Renal cortical epithelial cell (primary cell): ENCODE results near the gene ADAM33. TPM values are rescaled to one million over a fixed set of nuclear protein-coding genes. Genes with fewer than 3 reads are reported as not detected.

Experiments
- DNase-seq: peaks from one replicate; pipeline ENCODE4 v3.0.0-alpha.2; 2011; ENCODE audit warnings: low read depth
- total RNA-seq: library from RNA; depleted of rRNA; stranded (reverse); fragments of >200 nt; gene quantifications from 2 replicates; pipeline ENCODE4 v1.2.3, GENCODE V29; 2014

ADAM33 gene
- total RNA-seq, 1 donor from 2014 or later, result 0.10 TPM

- no peak for DNase-seq
Measured at GRCh38 chr20:3669710-3670367, 12.0 kb downstream of the ADAM33 start.

- no peak for DNase-seq
Measured at GRCh38 chr20:3667434-3668037, 14.3 kb downstream of the ADAM33 start.

GRCh38 chr20:3663858-3664257 is 18.0 kb downstream of the ADAM33 start:
- no peak for DNase-seq

GRCh38 chr20:3663031-3663701 is 18.6 kb downstream of the ADAM33 start, which contains the start of gene GFRA4:
GFRA4 (minus strand) TSS chr20:3663399; CDS start chr20:3663399, 0 bp downstream.
- DNase-seq, result no peak

DNA sequence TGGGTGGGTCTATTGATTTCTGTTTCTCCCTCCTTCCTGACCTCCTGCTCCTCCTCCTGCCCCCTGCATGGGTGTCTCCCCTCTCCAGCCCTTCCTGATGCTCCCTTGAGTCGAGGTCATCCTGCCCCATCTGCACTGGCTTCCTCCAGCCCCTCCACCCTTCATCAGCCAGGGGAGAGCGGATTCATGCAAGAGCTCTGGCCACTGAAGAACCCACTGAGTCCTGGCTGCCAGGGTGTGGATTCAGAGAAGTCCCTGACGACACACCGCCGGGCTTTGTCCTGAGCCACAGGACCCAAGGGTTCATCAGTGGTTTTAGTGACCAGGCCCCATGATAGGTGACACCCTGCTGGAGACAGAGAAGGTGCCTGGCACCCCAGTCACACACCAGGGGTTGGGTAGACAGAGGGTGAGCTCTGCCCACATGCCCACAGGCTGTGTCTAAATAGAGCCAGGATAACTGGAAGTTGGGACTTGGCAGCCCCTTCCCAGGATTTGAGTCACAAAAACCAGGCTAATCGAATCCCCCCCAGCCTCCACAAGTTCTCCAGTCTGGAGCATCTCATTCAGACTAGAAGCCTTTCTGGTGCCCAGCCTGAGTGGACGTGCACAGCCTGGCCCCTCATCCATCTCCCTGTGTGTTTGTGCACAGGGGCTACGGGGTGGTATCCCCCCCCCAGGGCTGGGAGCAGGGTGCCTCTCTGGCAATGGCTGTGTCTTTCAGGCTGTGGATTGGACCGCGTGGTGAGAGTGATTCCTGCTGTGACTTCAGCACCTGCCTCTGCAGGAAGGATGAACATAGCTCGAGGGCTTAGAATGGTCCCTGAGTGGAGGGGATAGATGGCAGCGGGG is 19.8 kb downstream of the ADAM33 start:
- DNase-seq, result no peak

GRCh38 chr20:3661060-3661813 is 20.6 kb downstream of the ADAM33 start:
- DNase-seq, result no peak

DNA sequence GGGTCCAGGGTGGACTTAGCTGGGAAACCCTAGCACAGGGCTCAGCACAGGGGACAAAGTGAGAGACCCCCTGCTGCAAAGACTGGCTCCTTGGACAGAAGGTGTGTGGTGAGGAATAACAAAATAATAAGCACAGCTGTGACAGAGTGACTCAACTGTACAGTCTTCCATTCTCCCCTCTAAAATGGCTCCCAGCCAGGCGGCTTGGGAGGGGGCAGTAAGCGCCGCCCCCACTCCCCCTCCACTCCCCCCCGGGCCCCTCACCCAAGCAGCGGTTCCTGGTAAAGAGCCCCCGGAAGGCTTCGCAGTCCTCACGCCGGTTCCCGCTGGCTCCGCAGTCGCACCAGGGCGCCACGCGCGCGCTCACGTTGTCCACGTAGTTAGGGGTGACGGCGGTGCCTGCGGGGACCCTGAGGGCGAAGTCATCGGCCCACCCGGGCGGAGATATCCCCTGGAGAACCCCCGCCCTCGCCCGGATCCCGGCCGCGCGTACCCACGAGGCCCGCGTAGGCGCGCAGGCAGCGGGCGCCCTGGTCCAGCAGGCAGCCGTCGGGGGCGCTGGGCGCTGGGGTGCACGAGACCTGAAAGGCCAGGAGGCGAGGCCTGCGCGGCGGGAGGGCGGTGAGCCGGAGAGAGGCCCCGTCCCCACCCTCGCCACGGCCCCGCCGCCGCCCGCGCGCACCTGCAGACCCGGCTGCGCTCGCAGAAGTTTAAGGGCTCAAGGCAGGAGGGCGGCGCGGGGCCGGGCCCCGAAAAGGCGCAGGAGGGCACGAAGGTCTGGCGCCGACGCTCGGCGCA is 21.3 kb downstream of the ADAM33 start:
- DNase-seq, result no peak

DNA sequence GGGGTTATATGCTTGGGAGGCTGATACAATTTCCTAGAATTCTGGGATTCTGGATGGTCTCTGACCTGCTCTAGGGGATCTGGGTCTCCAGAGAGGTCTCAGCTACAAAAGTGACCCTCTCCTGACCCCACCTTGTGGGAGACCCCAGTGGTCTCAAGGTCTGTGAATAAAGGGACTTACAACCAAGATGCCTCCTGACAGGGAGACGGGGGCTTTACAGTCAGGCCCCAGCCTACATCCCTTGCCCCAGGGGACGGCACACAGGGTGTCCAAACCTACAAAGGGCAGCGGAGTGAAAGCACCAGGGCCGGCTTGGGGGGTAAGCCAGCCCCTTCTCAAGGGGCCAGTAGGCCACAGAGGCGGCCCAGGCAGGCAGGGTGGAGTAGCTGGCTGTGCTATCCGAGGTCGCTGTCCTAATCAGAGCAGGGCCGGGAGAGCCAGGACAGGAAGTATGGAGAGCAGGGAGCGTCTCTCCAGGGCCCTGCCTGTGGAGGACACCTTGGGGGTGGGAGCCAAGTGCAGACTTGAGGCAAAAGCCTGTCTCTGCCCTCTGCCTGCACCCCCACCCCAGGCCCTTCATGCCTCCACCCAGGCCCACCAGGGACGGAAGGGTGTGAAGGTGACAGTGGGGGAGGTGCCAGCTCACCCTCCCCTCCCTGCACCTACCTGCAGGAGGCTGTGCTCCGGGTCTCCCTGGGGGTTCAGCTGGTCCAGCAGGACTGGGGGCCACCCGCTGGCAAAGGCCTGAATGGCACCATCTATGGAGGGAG is 22.1 kb downstream of the ADAM33 start:
- DNase-seq, result no peak

DNA sequence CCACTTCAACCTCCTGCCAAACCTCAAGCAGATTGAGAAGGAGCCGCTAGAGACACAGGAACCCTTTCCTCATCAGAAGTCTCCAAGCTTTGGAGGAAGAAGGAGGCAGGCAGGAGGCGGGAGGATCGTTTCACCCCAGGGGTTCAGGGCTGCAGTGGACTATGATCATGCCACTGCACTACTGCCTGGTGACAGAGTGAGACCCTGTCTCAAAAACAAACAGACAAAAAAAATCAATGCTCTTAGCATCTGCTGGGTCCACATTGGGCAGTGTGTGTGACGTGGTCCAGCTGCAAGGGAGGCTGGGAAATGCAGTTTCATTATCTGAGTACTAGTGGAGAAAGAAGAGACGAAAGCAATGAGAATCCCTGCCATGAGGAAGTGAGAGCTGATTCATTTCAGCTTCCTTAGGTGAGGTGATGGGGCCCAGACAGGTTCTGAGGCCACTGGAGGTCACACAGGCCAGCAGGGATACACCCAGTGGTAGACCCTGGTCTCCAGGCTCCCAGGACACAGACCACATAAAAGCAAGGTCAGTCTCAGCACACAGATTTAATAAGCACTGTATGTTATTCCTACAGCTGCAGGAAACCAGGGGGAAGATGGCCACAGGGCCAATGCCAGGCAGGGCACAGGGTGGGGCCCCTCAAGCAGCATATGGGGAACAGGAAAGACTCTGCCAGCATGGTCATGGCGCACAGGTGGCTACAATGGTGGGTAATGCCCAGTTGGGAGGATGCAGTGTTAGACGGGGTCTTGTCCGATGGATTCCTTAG is 22.9 kb downstream of the ADAM33 start:
- no peak for DNase-seq

DNA sequence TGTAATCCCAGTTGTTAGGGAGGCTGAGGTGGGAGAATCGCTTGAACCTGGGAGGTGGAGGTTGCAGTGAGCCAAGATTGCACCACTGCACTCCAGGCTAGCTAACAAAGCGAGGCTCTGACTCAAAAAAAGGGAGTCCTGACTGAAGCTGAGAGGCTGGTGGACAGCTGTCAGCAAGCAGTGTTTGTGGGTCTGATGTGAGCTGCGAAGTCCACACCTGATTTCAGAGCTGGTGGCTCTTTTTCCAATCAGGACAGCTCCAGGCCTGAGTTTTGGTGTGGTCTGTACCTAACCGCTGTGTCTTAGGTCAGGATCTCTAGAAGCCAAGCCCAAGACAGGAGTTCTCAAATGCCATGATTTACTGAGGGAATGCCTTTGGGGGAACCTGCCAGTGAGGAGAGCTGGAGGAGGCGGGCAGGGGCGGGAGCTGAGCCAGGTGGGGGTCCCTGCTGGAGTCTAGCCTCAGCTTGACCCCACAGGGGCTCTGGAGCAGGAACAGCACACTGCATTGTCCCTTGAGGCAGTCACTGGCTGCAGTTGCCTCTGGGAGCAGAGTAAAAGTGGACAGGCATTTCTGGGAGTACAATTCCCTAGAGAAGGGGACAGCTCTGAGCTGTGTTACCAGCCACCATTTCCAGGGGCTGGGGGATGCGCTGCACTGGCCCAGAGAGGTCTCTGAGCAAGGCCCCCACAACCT is 23.6 kb downstream of the ADAM33 start:
- DNase-seq, result no peak

DNA sequence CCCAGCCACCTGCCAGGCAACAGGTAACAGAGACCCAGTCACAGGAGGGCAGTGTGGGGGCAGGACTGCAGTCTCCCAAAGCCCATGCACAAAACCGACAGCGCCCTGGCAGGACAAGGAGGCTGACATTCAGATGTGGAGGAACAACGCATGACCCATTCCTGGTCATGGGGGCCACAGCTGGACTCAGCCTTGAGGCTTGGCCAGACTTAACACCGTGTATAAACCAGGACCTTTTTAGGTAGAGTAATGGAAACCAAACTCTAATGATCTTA is 26.7 kb downstream of the ADAM33 start:
- no peak for DNase-seq

DNA sequence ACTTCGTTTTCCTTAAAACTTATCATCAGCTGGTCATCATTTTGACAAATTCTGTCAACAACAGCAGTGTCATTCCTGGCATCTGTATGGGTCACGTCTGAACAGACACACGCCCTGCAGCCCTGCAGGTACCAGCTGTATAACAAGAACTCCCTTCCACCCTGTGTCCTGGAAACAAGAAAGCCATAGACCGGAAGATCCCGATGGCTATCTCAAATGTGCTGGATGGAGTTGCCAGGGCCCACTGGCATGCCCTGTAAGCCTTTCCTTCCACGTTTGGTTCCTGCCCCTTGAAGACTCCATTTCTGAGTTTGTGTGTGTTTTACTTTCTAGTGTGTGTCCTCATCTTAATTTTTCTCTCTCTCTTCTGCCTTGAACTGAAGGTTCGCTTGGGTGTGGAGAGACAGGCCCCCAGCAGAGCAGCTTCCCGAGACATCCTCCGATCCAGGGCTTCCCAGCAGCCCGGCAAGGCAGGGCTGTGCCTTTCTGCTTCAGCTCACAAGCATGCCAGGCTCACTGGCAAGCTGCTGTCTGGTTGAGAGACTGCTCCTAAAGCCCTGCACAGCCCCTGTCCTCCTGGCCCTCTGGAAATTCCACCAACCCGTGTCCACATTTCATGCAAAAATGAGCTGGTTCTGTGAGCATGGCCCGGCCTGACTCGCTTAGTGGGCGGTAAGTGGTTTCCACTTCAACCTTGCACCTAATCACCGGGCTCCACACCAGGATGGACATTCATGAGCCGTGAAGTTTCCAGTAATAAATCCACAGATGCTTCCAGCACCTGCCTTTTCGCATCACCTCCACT is 27.3 kb downstream of the ADAM33 start:
- peak; percentile 59 for DNase-seq

DNA sequence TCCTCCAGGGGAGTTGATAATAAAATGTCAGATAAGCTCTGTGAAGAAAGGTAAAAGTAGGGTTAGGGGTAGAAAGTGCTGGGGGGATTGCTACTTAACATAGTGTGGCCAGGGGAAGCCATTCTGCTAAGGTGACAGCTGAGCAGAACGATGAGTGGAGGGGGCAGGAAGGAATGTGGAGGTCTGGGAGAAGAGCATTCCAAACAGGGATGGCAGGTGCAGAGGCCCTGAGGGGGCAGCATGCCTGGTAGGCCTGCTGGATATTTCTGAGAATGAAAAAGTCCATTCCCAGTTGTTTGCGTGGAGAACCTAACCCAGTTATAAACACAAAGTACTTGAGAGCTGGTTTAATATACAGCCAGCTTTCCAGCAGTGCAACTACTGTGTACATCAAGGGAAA is 27.9 kb downstream of the ADAM33 start:
- no peak for DNase-seq

DNA sequence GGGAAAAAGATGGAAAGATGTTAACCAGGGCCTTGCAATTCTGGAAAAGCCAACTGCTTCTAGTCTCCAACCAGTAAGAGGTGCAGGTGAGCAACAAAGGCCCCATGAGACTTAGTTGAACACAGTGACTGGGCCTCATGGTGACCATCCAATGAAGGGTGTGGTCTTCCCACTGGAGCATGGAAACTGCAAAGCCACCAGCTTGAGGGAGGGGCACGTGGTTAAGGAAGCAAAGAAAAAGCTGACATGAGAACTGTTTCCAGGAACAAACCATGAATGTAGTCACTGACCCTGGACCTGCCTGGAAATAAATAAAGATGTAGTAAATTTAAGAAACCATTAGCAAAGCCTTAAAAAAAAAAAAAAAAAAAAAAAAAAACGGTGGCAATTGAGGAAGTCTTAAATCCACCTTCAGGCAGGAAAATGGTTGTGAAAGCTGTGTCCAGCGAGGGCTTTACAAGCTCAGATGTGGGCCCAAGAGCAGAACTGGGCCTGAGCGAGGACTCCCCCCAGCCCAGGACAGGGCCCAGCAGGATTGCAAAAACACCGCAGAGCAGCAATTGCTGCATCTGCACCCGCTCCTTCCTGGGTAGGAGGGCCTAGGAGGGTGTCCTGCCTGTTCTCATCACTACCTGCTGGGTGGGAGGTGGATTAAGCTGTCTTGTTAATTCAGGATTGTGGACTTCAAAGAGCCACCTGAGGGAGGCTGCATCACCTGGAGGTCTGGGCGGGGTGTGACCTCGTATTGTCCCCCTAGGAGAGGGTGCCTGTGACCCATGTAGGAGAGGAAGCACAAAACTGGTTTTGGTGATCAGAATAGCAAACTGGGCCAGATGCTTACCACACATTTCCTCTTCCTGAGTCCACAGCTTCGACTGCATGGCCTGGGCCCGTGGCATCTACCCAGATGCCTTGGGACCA is 28.9 kb downstream of the ADAM33 start:
- DNase-seq, result peak; percentile 73

DNA sequence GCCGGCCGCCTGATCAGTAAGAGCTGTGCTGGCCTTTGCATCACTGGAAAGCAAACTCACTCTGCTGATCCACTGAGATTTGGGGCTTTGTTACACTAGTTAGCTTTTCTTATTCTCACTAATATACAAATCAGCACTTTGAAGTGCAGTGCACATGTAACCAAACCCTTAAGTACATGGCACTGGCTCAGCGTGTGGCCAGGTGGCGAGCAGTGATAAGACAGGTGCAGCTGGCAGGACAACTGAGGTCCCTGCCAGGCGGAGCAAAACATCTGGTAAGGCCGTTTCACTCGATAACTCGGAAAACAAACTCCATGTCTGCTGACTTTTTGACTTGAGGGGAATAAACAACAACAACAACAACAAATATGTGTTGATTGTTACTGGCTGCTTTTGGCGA is 29.6 kb downstream of the ADAM33 start:
- DNase-seq, result no peak

- no peak for DNase-seq
Measured at GRCh38 chr20:3651204-3651962, 30.4 kb downstream of the ADAM33 start.
